HepG2 (cell line): ENCODE results near the gene FBXO8. TPM values are rescaled to one million over a fixed set of nuclear protein-coding genes. Genes with fewer than 3 reads are reported as not detected.
A peak's percentile ranks its signal among the peaks of the same experiment; 100 is the strongest.

Source experiments
- ATAC-seq: fragments of 200-7000 bp; cut with Tn5 transposase; 3 replicates; pipeline ENCODE4 v1.9.1; 2020; ENCODE audit warnings: mild to moderate bottlenecking, moderate library complexity
- BruUV-seq: library from RNA; stranded (reverse); fragments of 400-500 nt; replicated peaks from 2 replicates; lab custom pipeline; 2021; lab: Mats Ljungman, UMichigan
- CTCF ChIA-PET: fragments of 300-600 bp; formaldehyde crosslinking; extraction: SDS; loops from one replicate; lab custom pipeline; 2021; ENCODE audit warnings: low total read pairs, inconsistent platforms, low intra/inter-chr PET ratio; lab: Yijun Ruan, JAX
- POLR2A ChIA-PET: fragments of 350-600 bp; sonication (Branson Sonifier 250); formaldehyde crosslinking; loops from one replicate; lab custom pipeline; 2020; ENCODE audit warnings: antibody characterized with exemption, inconsistent platforms; lab: Yijun Ruan, JAX
- DNase-seq: peaks from one replicate; pipeline ENCODE4 v3.0.0-alpha.2; 2015; ENCODE audit warnings: low spot score
- FAIRE-seq: peaks from 3 replicates; lab custom pipeline; 2011; peaks lifted over from hg19 to GRCh38; lab: Jason Lieb, UNC
- H2AFZ ChIP-seq: one replicate; pipeline ENCODE4 v1.6.1; 2011; ENCODE audit warnings: low read length, inconsistent platforms
- H3K27ac ChIP-seq: fragments of 300-600 bp; 3 replicates; pipeline ENCODE4 v1.8.0; 2011; ENCODE audit warnings: mixed run types, mild to moderate bottlenecking, mixed read lengths, low read length, inconsistent platforms; ENCODE audit not compliant: insufficient read depth; ENCODE audit errors: extremely low read length
- H3K27me3 ChIP-seq, 2 experiments: fragments of 200-600 bp in 1 of 2; 2 replicates in 1 of 2; 3 replicates in 1 of 2; pipeline versions ENCODE4 v1.6.0 to v1.8.0; 2011; ENCODE audit warnings: low read length in 2 of 2, mild to moderate bottlenecking in 2 of 2, moderate library complexity in 2 of 2, inconsistent platforms in 1 of 2; ENCODE audit not compliant: insufficient read depth in 2 of 2, control insufficient read depth in 1 of 2
- H3K36me3 ChIP-seq, 2 experiments: fragments of 200-600 bp in 1 of 2; replicated peaks in 1 of 2; 2 replicates in 1 of 2; 3 replicates in 1 of 2; pipeline versions ENCODE4 v1.5.1 to v1.8.0; 2011; ENCODE audit warnings: low read length in 2 of 2, inconsistent platforms in 1 of 2; ENCODE audit not compliant: insufficient read depth in 2 of 2, control insufficient read depth in 1 of 2
- H3K4me1 ChIP-seq: 2 replicates; pipeline ENCODE4 v1.5.1; 2012; ENCODE audit warnings: low read length, inconsistent platforms; ENCODE audit not compliant: insufficient read depth
- H3K4me2 ChIP-seq: 2 replicates; pipeline ENCODE4 v1.6.0; 2011; ENCODE audit warnings: low read depth, low read length, inconsistent platforms
- H3K4me3 ChIP-seq, 3 experiments: fragments of 200-600 bp in 1 of 3; sonication (generic), shearing (Covaris generic) in 1 of 3; replicated peaks in 1 of 3; 2 replicates each; pipeline ENCODE4 v1.5.1; 2011 to 2016; ENCODE audit warnings: low read length in 3 of 3, inconsistent platforms in 2 of 3, low read depth in 2 of 3, mild to moderate bottlenecking in 2 of 3, control low read depth in 1 of 3, mixed read lengths in 1 of 3; ENCODE audit not compliant: insufficient read depth in 1 of 3
- H3K79me2 ChIP-seq: one replicate; pipeline ENCODE4 v1.6.1; 2011; ENCODE audit warnings: low read length, inconsistent platforms; ENCODE audit not compliant: insufficient read depth
- H3K9ac ChIP-seq: 2 replicates; pipeline ENCODE4 v1.6.0; 2011; ENCODE audit warnings: mild to moderate bottlenecking, low read depth, low read length, inconsistent platforms; ENCODE audit not compliant: insufficient read depth
- H3K9me3 ChIP-seq: 2 replicates; pipeline ENCODE4 v1.5.1; 2012; ENCODE audit warnings: mild to moderate bottlenecking, low read length
- H4K20me1 ChIP-seq: 2 replicates; pipeline ENCODE4 v1.6.0; 2011; ENCODE audit warnings: inconsistent platforms, mild to moderate bottlenecking, low read length, moderate library complexity; ENCODE audit not compliant: insufficient read depth
- ASH2L ChIP-seq: fragments of 300-600, 200-600 bp; sonication (generic); IDR thresholded peaks from 2 replicates; pipeline ENCODE4 v1.7.0; 2017; ENCODE audit warnings: low read depth, mild to moderate bottlenecking, moderate library complexity, mixed read lengths, low read length; ENCODE audit not compliant: insufficient read length
- ATF7-NPFF ChIP-seq: sonication (generic); formaldehyde crosslinking; IDR thresholded peaks from 2 replicates; pipeline ENCODE4 v1.8.1; 2023; ENCODE audit warnings: mild to moderate bottlenecking, low read depth, missing genetic modification reagents, moderate library complexity
- CREB3 ChIP-seq: sonication (generic); formaldehyde crosslinking; IDR thresholded peaks from 2 replicates; pipeline ENCODE4 v1.5.0; 2020; ENCODE audit warnings: missing genetic modification reagents
- GATAD2A ChIP-seq: IDR thresholded peaks from 2 replicates; pipeline ENCODE4 v1.6.1; 2016
- IRF2 ChIP-seq: IDR thresholded peaks from 2 replicates; pipeline ENCODE4 v1.6.1; 2018; ENCODE audit warnings: missing genetic modification reagents, missing compliant biosample characterization
- MIER3 ChIP-seq: IDR thresholded peaks from 2 replicates; pipeline ENCODE4 v1.6.1; 2016; ENCODE audit warnings: missing compliant biosample characterization, borderline replicate concordance
- MNT ChIP-seq: fragments of 450-650 bp; IDR thresholded peaks from 2 replicates; pipeline ENCODE4 v1.6.1; 2016
- MYNN ChIP-seq: sonication (generic); formaldehyde crosslinking; IDR thresholded peaks from 2 replicates; pipeline ENCODE4 v1.4.0; 2020; ENCODE audit warnings: mild to moderate bottlenecking, low read depth, missing genetic modification reagents
- SALL2 ChIP-seq: sonication (generic); formaldehyde crosslinking; IDR thresholded peaks from 2 replicates; pipeline ENCODE4 v1.8.1; 2023; ENCODE audit warnings: mild to moderate bottlenecking, missing genetic modification reagents, inconsistent platforms
- ZFP1 ChIP-seq: IDR thresholded peaks from 2 replicates; pipeline ENCODE4 v1.6.1; 2016
- ZFY ChIP-seq: sonication (generic); formaldehyde crosslinking; IDR thresholded peaks from 2 replicates; pipeline ENCODE4 v1.4.0; 2020; ENCODE audit warnings: missing genetic modification reagents
- ZNF251 ChIP-seq: sonication (generic); formaldehyde crosslinking; IDR thresholded peaks from 2 replicates; pipeline ENCODE4 v1.9.0; 2021; ENCODE audit warnings: mild to moderate bottlenecking, missing genetic modification reagents
- ZNF326 ChIP-seq: sonication (generic); formaldehyde crosslinking; IDR thresholded peaks from 2 replicates; pipeline ENCODE4 v1.4.0; 2020; ENCODE audit warnings: missing genetic modification reagents, borderline replicate concordance
- ZNF784 ChIP-seq: sonication (generic); formaldehyde crosslinking; IDR thresholded peaks from 2 replicates; pipeline ENCODE4 v1.5.1; 2020; ENCODE audit warnings: missing genetic modification reagents, mild to moderate bottlenecking, borderline replicate concordance
- WGBS: methylation state at CpG from one replicate; pipeline ENCODE4 v1.1.6; 2017; ENCODE audit warnings: low lambda C conversion rate; 5-methylcytosine and 5-hydroxymethylcytosine counted together
- in situ Hi-C: cut with HindIII; loops from 2 replicates; pipeline ENCODE4 v1.10.0; 2017; ENCODE audit warnings: low pct_unique_long_range_greater_than_20kb; ENCODE audit not compliant: extremely low pct_ligation_motif_present
- intact Hi-C: fragments of 100-400 bp; cut with micrococcal nuclease; formaldehyde crosslinking; loops from one replicate; pipeline ENCODE4 v1.10.0; 2022; ENCODE audit not compliant: unreplicated experiment
- polyA plus RNA-seq, 8 experiments: library from polyadenylated mRNA; depleted of rRNA in 3 of 8; stranded (reverse) in 7 of 8; unstranded in 1 of 8; fragments of >200 nt; fragmentation: Illumina TruSeq in 4 of 8; extraction: Trizol in 4 of 8; gene quantifications; 2 replicates each; pipeline versions ENCODE4 v1.2.1 to v1.2.3, GENCODE V29; 2011 to 2016; ENCODE audit warnings: low read depth in 4 of 8, missing spikeins in 1 of 8, mixed read lengths in 1 of 8; ENCODE audit not compliant: insufficient read depth in 1 of 8
- total RNA-seq, 5 experiments: library from RNA; depleted of rRNA; stranded (reverse); fragments of >200 nt; fragmentation: Illumina TruSeq; extraction: Trizol; gene quantifications; 2 replicates each; pipeline ENCODE4 v1.2.3, GENCODE V29; 2016; ENCODE audit warnings: low read depth in 1 of 5

FBXO8 gene
- total and polyA plus RNA-seq, 2 of the 13 experiments (the other 11 are each of a cell fraction or from before 2014, with no cell fraction given), result 11.7 to 15.2 TPM

GRCh38 chr4:174254613-174255012, 28.9 kb downstream of the FBXO8 start:
- Histone ChIP-seq H3K4me1 (no peaks in the 10 kb centered on the region), H3K27me3 (no peaks in the 10 kb centered on the region), H3K9me3 (no peaks in the 10 kb centered on the region), H3K9ac (no peak overlapping the region), H3K36me3 (no peaks in the 10 kb centered on the region; a peak in 2 of 5 replicates), H4K20me1 (no peaks in the 10 kb centered on the region), H2AFZ (no peak overlapping the region), H3K4me3 (no peak overlapping the region), H3K79me2 (no peaks in the 10 kb centered on the region), H3K27ac (no peak overlapping the region), H3K4me2 (no peak overlapping the region)
- ATAC-seq, result no peak
- BruUV-seq, result no TSS peak
- no peak for FAIRE-seq
- ChIA-PET POLR2A (no interaction called here), CTCF (no interaction called here)
- intact Hi-C loops, result no loop called here
- no peak for TF ChIP-seq IRF2 (CRISPR knock-in tag)
- TF ChIP-seq ZFY (CRISPR knock-in tag), result no peak
- TF ChIP-seq SALL2 (CRISPR knock-in tag), result no peak
- TF ChIP-seq GATAD2A, result no peak
- TF ChIP-seq MIER3 (CRISPR knock-in tag), result no peak
- no peak for TF ChIP-seq MYNN (CRISPR knock-in tag)
- no peak for TF ChIP-seq ZNF251 (CRISPR knock-in tag)
- WGBS, result 97% methylated on average over 1 of the region's 1 CpG
- in situ Hi-C loops, result no loop called here
- DNase-seq, result no peak

- Histone ChIP-seq H4K20me1 (no peaks in the 10 kb centered on the region), H3K27ac (no peak overlapping the region), H3K9ac (no peak overlapping the region), H3K27me3 (no peaks in the 10 kb centered on the region), H3K4me2 (no peak overlapping the region), H3K79me2 (no peaks in the 10 kb centered on the region), H2AFZ (no peak overlapping the region), H3K4me1 (no peaks in the 10 kb centered on the region), H3K9me3 (no peaks in the 10 kb centered on the region), H3K36me3 (no peaks in the 10 kb centered on the region), H3K4me3 (no peak overlapping the region)
- intact Hi-C loops, result no loop called here
- WGBS, result 76% methylated on average over 2 of the region's 2 CpGs
- DNase-seq (no peak), ATAC-seq (no peak), FAIRE-seq (no peak)
- TF ChIP-seq ZNF326 (CRISPR knock-in tag) (no peak), CREB3 (CRISPR knock-in tag) (no peak), ATF7-NPFF (CRISPR knock-in tag) (no peak), MNT (peak; percentile 77), ZFP1 (CRISPR knock-in tag) (no peak), ZNF784 (no peak), ASH2L (no peak)
- no TSS peak for BruUV-seq
- CTCF ChIA-PET, result no interaction called here
- in situ Hi-C loops, result no loop called here
- POLR2A ChIA-PET, result no interaction called here
These were observed 31.1 kb downstream of the FBXO8 start for GRCh38 chr4:174252412-174252811.
